ENCODE data around the gene CLEC10A.

Gene CLEC10A

GRCh38 chr17:7080456-7081041, 498 bp upstream of the CLEC10A start:
- no peaks in the 10 kb centered on the region for H3K36me3 ChIP-seq
- no peak overlapping the region for H3K4me3 ChIP-seq (ENCODE audit: low read depth, low read length)
- no peak for TF ChIP-seq CTCF (IDR thresholded peaks at IDR 0.05; ENCODE audit: low read depth, low read length)
- H3K27ac ChIP-seq = no peak overlapping the region
- no peak for DNase-seq
- H3K9me3 ChIP-seq (ENCODE audit: severe bottlenecking) = peaks cover 6% of the 10 kb centered on the region
- no peaks in the 10 kb centered on the region for H3K27me3 ChIP-seq (ENCODE audit: insufficient read depth, low read depth, severe bottlenecking)

GRCh38 chr17:7078711-7079110, 1.3 kb downstream of the CLEC10A start:
- no peak overlapping the region for H3K4me3 ChIP-seq (ENCODE audit: low read depth, low read length)
- DNase-seq = no peak
- no peaks in the 10 kb centered on the region for H3K27me3 ChIP-seq (ENCODE audit: insufficient read depth, low read depth, severe bottlenecking)

GRCh38 chr17:7077911-7078546, 2.0 kb downstream of the CLEC10A start:
- H3K9me3 ChIP-seq (ENCODE audit: severe bottlenecking) = peaks cover 6% of the 10 kb centered on the region
- no peaks in the 10 kb centered on the region for H3K36me3 ChIP-seq
- no peak for TF ChIP-seq CTCF (IDR thresholded peaks at IDR 0.05; ENCODE audit: low read depth, low read length)
- H3K27ac ChIP-seq = no peak overlapping the region
- no peak overlapping the region for H3K4me3 ChIP-seq (ENCODE audit: low read depth, low read length)
- no peaks in the 10 kb centered on the region for H3K27me3 ChIP-seq (ENCODE audit: insufficient read depth, low read depth, severe bottlenecking)
- no peak for DNase-seq

More at GRCh38 chr17:7078711-7079110, 1.3 kb downstream of the CLEC10A start:
- H3K27ac ChIP-seq = no peak overlapping the region
- peaks cover 6% of the 10 kb centered on the region for H3K9me3 ChIP-seq (ENCODE audit: severe bottlenecking)
- no peak for TF ChIP-seq CTCF (IDR thresholded peaks at IDR 0.05; ENCODE audit: low read depth, low read length)
- no peaks in the 10 kb centered on the region for H3K36me3 ChIP-seq

- no peak for TF ChIP-seq CTCF (IDR thresholded peaks at IDR 0.05; ENCODE audit: low read depth, low read length)
- Histone ChIP-seq H3K9me3 (ENCODE audit: severe bottlenecking) (peaks cover 1% of the 10 kb centered on the region), H3K36me3 (no peaks in the 10 kb centered on the region), H3K27me3 (ENCODE audit: insufficient read depth, low read depth, severe bottlenecking) (no peaks in the 10 kb centered on the region), H3K27ac (no peak overlapping the region), H3K4me3 (ENCODE audit: low read depth, low read length) (no peak overlapping the region)
- DNase-seq = no peak
These were observed 5.1 kb downstream of the CLEC10A start for GRCh38 chr17:7074931-7075330.

GRCh38 chr17:7072406-7072805, 7.6 kb downstream of the CLEC10A start:
- TF ChIP-seq CTCF (IDR thresholded peaks at IDR 0.05; ENCODE audit: low read depth, low read length) = no peak
- Histone ChIP-seq H3K4me3 (ENCODE audit: low read depth, low read length) (no peak overlapping the region), H3K27ac (no peak overlapping the region), H3K27me3 (ENCODE audit: insufficient read depth, low read depth, severe bottlenecking) (no peaks in the 10 kb centered on the region), H3K36me3 (no peaks in the 10 kb centered on the region), H3K9me3 (ENCODE audit: severe bottlenecking) (peaks cover 8% of the 10 kb centered on the region)
- no peak for DNase-seq

GRCh38 chr17:7070712-7071111, 9.3 kb downstream of the CLEC10A start:
- peaks cover 9% of the 10 kb centered on the region for H3K9me3 ChIP-seq (ENCODE audit: severe bottlenecking)
- H3K27me3 ChIP-seq (ENCODE audit: insufficient read depth, low read depth, severe bottlenecking) = no peaks in the 10 kb centered on the region
- H3K36me3 ChIP-seq = no peaks in the 10 kb centered on the region
- H3K4me3 ChIP-seq (ENCODE audit: low read depth, low read length) = no peak overlapping the region
- H3K27ac ChIP-seq = no peak overlapping the region
- DNase-seq = no peak
- TF ChIP-seq CTCF (IDR thresholded peaks at IDR 0.05; ENCODE audit: low read depth, low read length) = no peak

All from WERI-Rb-1 (cell line).